ENCODE results near the gene PTPN22.

DNA sequence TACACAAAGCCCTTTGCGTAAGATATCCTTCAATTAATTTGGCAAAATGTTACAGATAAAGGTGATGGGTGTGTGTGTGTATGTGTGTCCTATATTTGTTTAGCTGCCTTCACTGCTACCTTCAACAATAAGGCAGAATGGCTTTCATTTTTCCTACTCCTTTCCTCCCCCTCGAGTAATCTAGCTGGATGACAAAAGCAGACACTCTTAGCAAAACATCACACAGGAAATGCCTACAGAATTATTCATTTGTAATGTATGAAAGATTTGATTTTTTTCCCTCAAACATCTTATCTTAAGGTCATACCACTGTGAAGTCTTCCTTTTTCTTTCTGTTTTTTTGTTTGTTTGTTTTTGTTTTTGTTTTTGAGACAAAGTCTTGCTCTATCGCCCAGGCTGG is 10.6 kb downstream of the PTPN22 start:
- no peak for TF ChIP-seq POLR2A (IDR thresholded peaks at IDR 0.05)
- TF ChIP-seq, protein P1, sequence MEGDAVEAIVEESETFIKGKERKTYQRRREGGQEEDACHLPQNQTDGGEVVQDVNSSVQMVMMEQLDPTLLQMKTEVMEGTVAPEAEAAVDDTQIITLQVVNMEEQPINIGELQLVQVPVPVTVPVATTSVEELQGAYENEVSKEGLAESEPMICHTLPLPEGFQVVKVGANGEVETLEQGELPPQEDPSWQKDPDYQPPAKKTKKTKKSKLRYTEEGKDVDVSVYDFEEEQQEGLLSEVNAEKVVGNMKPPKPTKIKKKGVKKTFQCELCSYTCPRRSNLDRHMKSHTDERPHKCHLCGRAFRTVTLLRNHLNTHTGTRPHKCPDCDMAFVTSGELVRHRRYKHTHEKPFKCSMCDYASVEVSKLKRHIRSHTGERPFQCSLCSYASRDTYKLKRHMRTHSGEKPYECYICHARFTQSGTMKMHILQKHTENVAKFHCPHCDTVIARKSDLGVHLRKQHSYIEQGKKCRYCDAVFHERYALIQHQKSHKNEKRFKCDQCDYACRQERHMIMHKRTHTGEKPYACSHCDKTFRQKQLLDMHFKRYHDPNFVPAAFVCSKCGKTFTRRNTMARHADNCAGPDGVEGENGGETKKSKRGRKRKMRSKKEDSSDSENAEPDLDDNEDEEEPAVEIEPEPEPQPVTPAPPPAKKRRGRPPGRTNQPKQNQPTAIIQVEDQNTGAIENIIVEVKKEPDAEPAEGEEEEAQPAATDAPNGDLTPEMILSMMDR (IDR thresholded peaks at IDR 0.05), result no peak
